T-helper 2 cell (primary cell): ENCODE measurements around the gene ATP4A.

Experiments
- DNase-seq, 5 experiments: peaks; one replicate each; pipeline versions ENCODE4 v3.0.0 to v3.0.0-alpha.2; 2012 to 2022

Gene ATP4A

DNA sequence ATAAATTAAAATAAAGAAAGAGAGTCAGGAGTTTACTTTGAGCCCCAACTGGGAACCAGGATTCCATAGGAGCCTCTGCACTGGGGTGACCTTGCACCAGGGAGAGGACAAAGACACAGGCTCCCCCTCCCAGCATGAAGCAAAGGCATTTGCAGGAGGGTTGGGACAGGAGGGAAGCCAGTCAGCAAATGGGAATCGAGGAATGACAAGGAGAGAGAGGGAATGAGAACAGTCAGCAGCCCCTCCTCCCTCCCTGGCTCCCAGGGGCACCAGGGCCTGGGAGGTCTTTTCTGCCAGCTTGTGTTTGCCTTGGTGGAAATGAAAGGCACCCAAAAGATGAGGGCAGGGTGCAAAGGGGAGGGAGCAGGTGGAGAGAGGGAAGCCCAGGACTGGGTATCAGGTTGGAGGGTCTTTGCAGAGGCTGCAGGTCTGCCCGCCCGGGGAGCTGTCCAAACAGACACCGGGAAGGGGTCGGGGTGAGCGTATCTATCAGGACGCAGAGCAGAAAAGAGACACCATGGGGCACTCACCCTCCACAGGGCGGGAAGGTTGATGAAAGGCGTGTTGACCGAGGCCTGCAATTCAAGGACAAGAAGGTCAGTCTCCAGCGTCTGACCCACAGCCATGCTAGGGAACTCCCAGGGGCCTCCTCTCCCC lies 39.1 kb downstream of the ATP4A start:
- no peak for DNase-seq

- DNase-seq: no peak
Observed at GRCh38 chr19:35522745-35523327, 40.6 kb downstream of the ATP4A start.

GRCh38 chr19:35521124-35521743 lies 42.2 kb downstream of the ATP4A start:
- no peak for DNase-seq

DNA sequence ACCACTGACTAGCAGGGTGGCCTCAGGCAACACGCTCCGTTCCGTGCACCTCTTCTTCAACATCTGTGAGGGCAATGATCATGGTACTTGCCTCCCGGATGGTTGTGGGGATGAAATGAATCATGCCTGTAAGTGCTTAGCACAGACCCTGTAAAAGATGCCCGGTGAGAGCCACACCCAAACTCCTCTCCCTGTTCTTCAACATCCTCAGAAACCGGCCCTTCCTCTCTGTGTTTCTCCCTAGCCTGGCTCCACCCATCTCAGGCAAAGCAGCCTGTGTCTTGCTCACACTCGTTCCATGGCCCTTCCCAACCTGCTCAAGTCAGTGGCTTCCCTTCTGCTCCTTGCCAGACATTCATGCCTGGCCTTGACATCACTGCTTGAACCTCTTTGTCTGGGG lies 44.2 kb downstream of the ATP4A start:
- DNase-seq: no peak

- DNase-seq: no peak
Observed at GRCh38 chr19:35518313-35518712, 45.1 kb downstream of the ATP4A start.

DNA sequence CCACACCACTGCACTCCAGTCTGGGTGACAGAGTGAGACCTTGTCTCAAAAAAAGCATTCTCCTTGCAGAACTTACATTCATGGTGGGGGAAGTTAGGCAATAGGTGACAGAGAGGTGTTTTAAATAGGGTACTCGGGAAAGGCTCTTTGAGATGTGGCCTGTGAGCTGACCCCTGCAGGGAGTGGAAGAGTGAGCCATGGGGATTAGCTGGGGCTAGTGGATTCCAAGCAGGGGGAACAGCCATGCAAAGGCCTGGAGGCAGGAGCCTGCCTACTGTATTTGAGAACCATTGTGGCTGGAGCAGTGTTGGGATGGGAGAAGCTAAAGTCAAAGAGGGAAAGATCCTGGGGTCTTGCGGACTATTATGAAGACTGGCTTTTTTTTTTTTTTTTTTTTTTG lies 46.1 kb downstream of the ATP4A start:
- DNase-seq: no peak

GRCh38 chr19:35516310-35516709 lies 47.1 kb downstream of the ATP4A start:
- no peak for DNase-seq

DNA sequence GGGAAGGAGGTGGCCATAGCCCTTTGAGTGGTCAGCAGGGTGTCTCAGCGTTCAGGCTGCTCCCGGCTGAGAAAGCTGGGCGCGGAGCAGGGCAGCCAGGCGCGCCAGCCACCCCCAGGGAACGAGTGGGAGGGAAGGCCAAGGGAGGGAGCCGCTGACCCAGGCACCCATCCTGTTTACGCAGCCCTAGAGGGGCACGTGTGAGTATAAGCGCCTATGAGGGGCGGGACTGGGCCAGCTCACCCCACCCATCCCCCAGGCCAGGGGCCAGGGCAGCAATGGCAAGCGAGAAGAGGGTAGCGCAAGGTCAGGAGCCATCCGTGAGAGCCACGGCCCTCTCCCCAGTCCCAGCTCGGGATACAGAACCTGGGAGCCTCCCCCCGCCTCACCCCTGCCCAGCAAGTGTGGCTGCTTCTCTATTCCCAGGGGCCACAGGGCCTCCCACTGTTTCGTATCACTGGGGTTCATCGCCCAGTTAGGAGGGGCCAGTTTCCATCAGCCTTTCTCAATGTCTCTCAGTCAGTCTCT lies 49.1 kb downstream of the ATP4A start:
- no peak for DNase-seq

- DNase-seq: no peak
Observed at GRCh38 chr19:35513628-35514281, 49.7 kb downstream of the ATP4A start, which contains the start of gene DMKN. TSS of gene DMKN (minus strand) at chr19:35513649. CDS start at chr19:35513475, 174 bp downstream.

DNA sequence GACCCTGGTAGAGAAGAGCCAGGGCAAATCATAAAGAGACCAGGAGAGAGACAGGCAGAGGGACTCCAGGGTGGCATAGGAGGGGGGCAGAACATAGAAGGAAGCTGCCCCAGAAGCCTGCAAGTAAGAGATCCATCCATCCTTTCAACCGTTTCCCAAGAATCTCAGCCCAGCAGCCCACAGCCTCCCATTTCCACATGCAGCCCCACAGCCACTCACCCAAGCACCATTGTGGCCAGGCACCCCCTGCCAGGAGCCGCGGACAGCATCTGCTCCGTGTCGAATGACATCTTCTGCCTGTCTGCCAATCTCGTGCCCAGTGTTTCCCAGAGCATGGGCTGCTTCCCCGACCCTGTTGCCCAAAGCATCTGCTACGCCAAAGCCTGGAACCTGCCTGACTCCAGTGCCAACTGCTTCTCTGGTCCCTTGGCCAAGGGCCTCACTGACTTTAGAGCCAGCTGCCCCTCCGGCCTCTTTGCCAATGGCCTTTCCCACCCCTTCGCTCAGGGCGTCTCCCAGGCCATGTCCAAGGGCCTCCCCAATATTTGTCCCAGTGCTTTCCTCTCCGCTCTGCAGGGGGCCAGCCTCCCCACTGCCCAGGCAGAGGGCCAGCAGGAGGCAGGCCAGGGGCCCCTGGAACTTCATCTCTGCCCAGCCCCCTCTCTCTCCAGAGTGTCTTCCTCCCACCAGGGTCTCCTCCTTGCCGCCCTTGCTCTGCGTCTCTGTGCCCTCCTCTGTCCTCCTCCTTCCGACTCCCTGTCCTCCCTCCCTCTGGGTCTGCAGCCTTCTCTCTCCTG lies 50.4 kb downstream of the ATP4A start:
- no peak for DNase-seq

DNA sequence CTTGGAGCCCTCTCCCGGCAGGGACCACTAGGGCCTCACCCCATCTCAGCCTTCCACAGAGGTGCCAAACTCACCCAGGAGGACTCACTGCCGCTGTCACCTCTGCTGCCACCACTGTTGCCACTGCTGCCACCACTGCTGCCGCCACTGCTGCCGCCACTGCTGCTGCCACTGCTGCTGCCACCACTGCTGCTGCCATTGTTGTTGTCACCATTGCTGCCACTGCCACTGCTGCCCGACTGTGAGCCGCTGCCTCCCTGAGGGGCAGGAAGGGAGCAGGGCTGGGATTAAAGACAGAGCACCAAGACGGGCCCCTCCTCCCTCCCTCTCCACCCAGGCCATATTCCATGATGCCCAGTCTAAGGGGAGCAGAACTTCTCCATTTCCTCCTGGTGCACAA lies 52.1 kb downstream of the ATP4A start:
- no peak for DNase-seq

DNA sequence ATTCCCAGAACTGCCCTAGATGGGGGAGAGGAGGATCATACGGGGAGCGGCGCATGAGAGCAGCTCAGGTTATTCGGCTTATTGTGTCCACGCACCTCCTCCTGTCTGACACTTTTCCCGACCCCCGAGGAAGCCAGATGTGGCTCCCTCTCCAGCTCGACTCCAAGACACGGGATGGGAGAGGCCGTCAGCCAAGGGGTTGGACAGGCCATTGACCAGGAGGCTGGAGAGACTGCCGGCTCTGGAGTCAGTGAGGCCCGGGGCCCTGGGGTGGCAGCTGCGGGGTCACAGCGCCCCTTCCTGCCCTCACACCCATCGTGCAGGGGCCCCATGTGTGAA lies 52.9 kb downstream of the ATP4A start:
- DNase-seq: no peak

DNA sequence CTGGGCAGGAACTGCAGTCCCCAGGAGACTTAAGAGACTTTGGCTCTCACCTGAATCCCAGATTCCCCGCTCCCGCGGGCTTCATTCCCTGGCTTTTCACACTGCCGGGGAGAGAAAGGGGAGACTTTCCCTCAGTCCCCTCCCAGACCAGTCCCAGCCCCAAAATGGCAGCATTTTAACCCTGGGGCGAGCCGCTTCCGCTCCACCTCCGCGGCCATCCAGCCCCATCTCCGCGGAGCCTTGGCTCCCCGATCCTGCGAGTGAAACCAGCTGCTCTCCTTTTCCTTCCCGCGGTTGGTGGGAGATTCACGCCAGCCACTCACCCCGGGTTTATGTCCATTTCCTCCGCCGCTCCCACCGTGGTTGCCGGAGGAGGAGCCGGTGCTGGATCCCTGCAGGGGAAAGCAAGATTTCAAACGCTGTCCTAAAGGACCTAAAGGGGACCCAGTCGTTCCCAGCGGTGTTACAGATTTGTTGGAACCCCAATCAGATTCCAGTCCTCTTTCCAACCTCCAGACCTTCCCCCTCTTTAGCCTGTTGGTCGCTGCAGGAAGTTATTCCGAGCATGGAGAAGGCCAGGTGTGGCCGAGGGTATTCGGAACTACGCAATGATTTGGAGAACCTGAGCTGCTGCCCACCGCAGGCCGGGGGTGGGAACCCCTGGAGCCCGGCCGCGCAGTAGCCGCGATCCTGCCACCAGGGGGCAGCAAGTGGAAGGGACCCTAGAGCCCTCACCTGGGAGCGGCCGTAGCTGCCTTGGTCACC lies 53.4 kb downstream of the ATP4A start:
- DNase-seq: peak; percentile 39 to 66 (median 57)

- peak in 2 of 5 experiments; percentile 33 to 36 for DNase-seq
Observed at GRCh38 chr19:35509018-35509652, 54.3 kb downstream of the ATP4A start.

DNA sequence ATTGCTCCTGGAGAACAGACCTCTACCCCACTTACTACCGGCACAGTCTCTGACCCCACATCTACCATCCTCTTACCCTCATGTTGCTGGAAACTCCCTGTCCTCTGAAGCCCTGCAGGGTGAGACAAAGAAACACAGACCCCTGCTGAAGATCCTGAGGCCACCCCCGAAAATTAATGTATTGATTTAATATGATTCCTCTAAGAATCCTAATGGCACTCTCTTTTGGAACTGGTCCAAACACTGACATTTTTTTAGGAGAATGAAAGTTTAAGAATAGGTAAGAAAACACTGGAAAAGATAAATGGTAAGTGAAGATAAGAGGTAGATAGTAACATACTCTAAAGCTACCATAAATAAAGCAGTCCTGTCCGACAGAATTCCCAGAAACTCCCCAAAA lies 55.3 kb downstream of the ATP4A start:
- DNase-seq: no peak

GRCh38 chr19:35507561-35507960 lies 55.9 kb downstream of the ATP4A start:
- DNase-seq: no peak

DNA sequence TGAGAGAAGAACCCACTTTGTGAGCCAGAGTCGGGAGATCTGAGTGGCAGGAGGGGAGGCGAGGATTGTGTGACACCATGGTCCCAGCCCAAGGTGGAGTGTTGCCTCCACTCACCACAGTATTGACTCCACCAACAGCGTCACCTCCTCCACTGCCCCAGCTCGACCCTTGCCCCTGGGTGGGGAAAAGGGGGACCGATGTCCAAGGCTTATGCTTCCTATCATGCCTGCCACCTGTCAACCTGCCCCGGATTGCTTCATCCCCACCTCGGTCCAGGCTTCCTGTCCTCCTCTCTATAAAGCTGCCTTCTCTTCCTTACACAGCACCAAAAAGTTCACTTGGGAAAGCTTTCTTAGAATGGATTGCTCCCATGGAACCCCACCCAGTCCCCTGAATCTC lies 57.4 kb downstream of the ATP4A start:
- DNase-seq: no peak

DNA sequence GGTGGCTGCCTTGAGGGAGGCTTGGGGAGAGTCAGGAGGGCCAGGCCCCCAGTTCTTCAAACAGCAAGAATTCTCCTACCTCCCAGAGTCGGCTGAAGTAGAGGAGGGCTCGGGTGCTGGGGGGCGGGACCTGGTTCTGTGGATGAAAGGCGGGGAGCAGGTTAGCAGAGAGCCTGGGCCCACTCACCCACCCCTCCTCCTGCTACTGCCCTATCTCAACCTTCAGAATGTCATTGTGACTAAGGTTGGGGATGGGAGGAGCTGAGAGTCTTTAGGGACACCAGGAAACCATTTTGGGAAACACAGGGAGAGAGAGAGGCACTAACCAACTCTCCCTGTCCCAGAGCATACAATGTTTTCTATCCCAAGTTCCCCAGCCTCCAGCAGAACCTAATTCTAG lies 60.7 kb downstream of the ATP4A start:
- no peak for DNase-seq

DNA sequence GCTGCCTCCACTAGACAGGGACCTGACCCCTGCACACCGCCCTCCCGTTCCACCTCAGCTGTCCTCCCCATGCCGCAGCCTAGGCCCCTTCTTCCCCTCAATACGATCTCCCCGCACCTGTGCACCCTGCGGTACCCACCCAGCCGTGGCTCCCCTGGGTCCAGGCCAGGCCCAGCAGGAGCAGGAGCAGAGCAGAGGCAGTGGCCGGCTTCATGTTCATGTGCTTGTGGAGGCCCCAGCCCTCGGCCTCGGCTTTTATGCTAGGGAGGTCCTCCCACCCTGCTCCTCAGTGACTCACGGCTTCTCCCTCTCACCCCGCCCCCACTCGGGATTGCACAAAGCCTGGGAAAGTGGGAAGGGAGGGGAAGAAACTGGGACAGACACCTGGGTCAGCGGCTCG lies 61.8 kb downstream of the ATP4A start:
- no peak for DNase-seq

DNA sequence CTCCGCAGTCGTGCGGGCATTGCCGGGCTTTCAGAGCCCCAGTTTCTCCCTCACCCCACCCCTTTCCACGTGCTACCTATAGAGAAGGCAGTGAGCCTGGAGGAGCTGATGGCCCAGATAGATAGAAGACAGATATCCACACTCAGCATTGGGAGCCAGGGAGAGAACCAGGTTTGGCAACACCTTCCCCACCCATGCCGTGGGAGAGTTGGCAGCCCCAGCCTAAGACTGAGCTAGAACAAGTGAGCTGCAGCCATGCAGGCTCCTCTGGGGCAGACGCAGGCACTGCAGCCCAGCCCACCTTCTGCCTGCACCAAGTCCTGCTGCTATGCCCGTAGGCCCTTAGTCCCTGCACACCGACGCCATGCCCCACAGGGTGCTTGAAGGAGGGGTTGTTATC lies 62.8 kb downstream of the ATP4A start:
- no peak for DNase-seq
